Measurements from ENCODE around the gene CACNB4. TPM values are rescaled to one million over a fixed set of nuclear protein-coding genes. Genes with fewer than 3 reads are reported as not detected.

Gene CACNB4
- total and polyA plus RNA-seq, 10 donors: 0.14 to 5.1 (median 1.6) TPM

DNA sequence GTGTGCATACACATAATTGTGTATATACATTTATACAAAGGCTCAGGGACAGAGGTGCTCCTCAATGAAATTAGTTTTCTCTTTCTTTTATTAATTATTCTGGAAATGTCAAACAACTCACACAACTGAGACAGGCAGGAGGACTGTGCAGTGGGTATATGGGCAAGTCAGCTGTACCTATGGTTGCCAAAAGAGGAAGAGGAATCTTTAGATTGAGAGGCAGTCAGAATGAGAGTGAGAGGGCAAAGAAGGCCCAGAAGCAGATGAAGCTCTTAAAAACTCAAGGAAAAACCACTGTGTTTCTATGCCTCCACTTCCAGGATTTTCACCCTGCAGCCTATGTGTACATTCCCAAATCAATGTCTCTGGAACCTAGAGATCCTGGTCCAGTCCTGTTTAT lies 79.1 kb downstream of the CACNB4 start:
- Histone ChIP-seq H3K4me1 (no peaks in the 10 kb centered on the region), H3K4me3 (no peak overlapping the region), H3K9me3 (no peaks in the 10 kb centered on the region), H3K27me3 (replicated peaks in 1 of 7) (no peaks in the 10 kb centered on the region), H3K27ac (no peak overlapping the region), H3K36me3 (no peaks in the 10 kb centered on the region)
- intact Hi-C loops (cut with DNase I; ENCODE audit: low total_unique reads): no loop called here
- TF ChIP-seq POLR2A (IDR thresholded peaks at IDR 0.05) (no peak), CTCF (IDR thresholded peaks at IDR 0.05 in 8 of 11, conservative IDR thresholded peaks at IDR 0.05 in 3 of 11) (no peak), POLR2AphosphoS5 (IDR thresholded peaks at IDR 0.05) (no peak)
- no peak for DNase-seq

- 70 to 83% (median 78%) methylated on average over 7 of the region's 7 CpGs for WGBS, 5 donors
- Histone ChIP-seq H3K4me1 (no peaks in the 10 kb centered on the region), H3K9me3 (no peaks in the 10 kb centered on the region), H3K4me3 (no peak overlapping the region), H3K27me3 (replicated peaks in 1 of 7) (no peaks in the 10 kb centered on the region), H3K36me3 (no peaks in the 10 kb centered on the region), H3K27ac (no peak overlapping the region)
- TF ChIP-seq POLR2AphosphoS5 (IDR thresholded peaks at IDR 0.05): no peak
- TF ChIP-seq CTCF (IDR thresholded peaks at IDR 0.05 in 8 of 11, conservative IDR thresholded peaks at IDR 0.05 in 3 of 11): no peak
- no peak for TF ChIP-seq POLR2A (IDR thresholded peaks at IDR 0.05)
- no peak for DNase-seq
- intact Hi-C loops (cut with DNase I; ENCODE audit: low total_unique reads): no loop called here
Measured at GRCh38 chr2:152016181-152017120, 82.4 kb downstream of the CACNB4 start.

DNA sequence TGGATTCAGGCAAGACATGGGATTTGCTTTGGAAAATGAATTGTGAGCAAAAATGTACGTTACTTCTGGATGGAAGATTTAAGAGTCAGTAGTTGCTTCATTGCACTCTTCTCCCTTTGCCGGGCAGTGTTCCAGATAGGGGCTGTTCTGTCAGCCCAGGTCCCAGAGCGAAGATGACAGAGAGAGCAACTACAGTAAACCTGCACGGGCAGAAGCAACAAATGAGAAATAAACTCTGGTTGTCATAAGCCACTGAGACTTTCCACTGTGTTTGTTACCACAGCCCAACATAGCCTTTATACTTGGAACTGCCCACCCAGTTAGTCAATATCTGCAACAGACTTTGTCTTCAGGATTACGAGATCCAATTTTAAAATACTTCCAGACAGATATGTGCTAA lies 83.3 kb downstream of the CACNB4 start:
- Histone ChIP-seq H3K4me3 (no peak overlapping the region), H3K27me3 (replicated peaks in 1 of 7) (no peaks in the 10 kb centered on the region), H3K27ac (no peak overlapping the region), H3K36me3 (no peaks in the 10 kb centered on the region), H3K9me3 (no peaks in the 10 kb centered on the region), H3K4me1 (no peaks in the 10 kb centered on the region)
- intact Hi-C loops (cut with DNase I; ENCODE audit: low total_unique reads): no loop called here
- DNase-seq: no peak
- TF ChIP-seq CTCF (IDR thresholded peaks at IDR 0.05 in 8 of 11, conservative IDR thresholded peaks at IDR 0.05 in 3 of 11): no peak
- no peak for TF ChIP-seq POLR2A (IDR thresholded peaks at IDR 0.05)
- no peak for TF ChIP-seq POLR2AphosphoS5 (IDR thresholded peaks at IDR 0.05)
- WGBS, 5 donors: 84 to 93% (median 91%) methylated on average over 5 of the region's 5 CpGs

DNA sequence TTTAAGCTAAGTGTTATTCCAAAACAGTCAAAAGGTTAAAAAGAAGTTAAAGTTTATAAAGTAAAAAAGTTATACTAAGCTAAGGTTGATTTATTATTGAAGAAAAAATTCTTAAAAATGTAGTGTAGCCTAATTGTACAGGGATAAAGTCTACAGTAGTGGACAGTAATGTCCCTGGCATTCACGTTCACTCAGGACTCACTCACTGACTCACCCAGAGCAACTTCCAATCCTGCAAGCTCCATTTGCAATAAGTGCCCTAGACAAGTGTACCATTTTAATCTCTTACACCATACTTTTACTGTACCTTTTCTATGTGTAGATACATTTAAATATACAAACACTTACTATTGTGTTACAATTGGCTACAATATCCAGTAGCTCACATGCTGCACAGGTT lies 86.1 kb downstream of the CACNB4 start:
- H3K4me3 ChIP-seq: no peak overlapping the region

More for the DNA sequence above, 86.1 kb downstream of the CACNB4 start:
- Histone ChIP-seq H3K4me1 (no peaks in the 10 kb centered on the region), H3K36me3 (no peaks in the 10 kb centered on the region), H3K9me3 (no peaks in the 10 kb centered on the region), H3K27ac (no peak overlapping the region), H3K27me3 (replicated peaks in 1 of 7) (no peaks in the 10 kb centered on the region)
- TF ChIP-seq POLR2AphosphoS5 (IDR thresholded peaks at IDR 0.05): no peak
- no peak for TF ChIP-seq POLR2A (IDR thresholded peaks at IDR 0.05)
- no peak for TF ChIP-seq CTCF (IDR thresholded peaks at IDR 0.05 in 8 of 11, conservative IDR thresholded peaks at IDR 0.05 in 3 of 11)
- intact Hi-C loops (cut with DNase I; ENCODE audit: low total_unique reads): no loop called here
- 83 to 96% (median 86%) methylated on average over 1 of the region's 1 CpG for WGBS, 5 donors
- no peak for DNase-seq
